ENCODE data around the gene ZNF79. TPM values are rescaled to one million over a fixed set of nuclear protein-coding genes. Genes with fewer than 3 reads are reported as not detected.

Gene ZNF79
- total RNA-seq, 2 donors from 2014 or later = 7.3 to 12.2 TPM

DNA sequence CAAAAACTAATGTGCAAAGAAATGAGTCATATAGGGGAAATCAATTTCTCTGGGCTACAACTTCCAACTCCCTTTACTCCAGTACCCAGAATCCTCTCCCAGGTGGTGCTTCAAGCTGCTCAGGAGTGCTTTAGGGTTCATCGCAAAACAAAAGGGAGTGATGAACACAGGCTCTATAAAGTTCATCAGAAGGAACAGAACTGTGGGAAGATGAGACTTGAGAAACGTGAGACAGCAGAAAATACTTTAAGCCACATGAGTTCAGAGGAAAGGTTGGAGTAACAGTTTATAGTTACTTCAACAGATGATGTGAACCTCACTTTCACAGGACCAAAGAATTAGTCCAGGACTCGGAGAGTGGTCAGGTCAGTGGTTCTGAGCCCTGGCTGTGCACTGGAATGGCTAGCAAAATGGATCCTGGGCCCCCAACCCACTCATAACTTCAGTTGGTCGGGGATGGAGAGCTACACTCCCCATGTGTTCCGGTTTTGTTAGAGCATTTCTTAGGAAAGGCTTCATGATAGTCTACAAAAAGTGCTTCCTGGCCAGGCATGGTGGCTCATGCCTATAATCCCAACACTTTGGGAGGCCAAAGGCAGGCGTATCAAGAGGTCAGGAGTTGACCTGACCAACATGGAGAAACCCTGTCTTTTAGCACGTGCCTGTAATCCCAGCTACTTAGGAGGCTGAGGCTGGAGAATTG is 22.7 kb downstream of the ZNF79 start:
- DNase-seq (ENCODE audit: low spot score) (no peak), ATAC-seq (ENCODE audit: insufficient number of reproducible peaks, low FRiP score, low read depth) (no peak)
- peaks cover 8 to 22% of the 10 kb centered on the region in 2 donors for H3K4me1 ChIP-seq (ENCODE audit: control insufficient read depth in 1 of 2, low read depth in 2 of 2)
- H3K9me3 ChIP-seq = peaks cover 3% of the 10 kb centered on the region
- peaks cover 44% of the 10 kb centered on the region for H3K36me3 ChIP-seq
- TF ChIP-seq, protein P1, sequence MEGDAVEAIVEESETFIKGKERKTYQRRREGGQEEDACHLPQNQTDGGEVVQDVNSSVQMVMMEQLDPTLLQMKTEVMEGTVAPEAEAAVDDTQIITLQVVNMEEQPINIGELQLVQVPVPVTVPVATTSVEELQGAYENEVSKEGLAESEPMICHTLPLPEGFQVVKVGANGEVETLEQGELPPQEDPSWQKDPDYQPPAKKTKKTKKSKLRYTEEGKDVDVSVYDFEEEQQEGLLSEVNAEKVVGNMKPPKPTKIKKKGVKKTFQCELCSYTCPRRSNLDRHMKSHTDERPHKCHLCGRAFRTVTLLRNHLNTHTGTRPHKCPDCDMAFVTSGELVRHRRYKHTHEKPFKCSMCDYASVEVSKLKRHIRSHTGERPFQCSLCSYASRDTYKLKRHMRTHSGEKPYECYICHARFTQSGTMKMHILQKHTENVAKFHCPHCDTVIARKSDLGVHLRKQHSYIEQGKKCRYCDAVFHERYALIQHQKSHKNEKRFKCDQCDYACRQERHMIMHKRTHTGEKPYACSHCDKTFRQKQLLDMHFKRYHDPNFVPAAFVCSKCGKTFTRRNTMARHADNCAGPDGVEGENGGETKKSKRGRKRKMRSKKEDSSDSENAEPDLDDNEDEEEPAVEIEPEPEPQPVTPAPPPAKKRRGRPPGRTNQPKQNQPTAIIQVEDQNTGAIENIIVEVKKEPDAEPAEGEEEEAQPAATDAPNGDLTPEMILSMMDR (IDR thresholded peaks at IDR 0.05) = no peak
- no peak overlapping the region for H3K4me3 ChIP-seq
- H3K27me3 ChIP-seq (replicated peaks; ENCODE audit: insufficient read depth) = no peaks in the 10 kb centered on the region
- no peak overlapping the region for H3K27ac ChIP-seq

DNA sequence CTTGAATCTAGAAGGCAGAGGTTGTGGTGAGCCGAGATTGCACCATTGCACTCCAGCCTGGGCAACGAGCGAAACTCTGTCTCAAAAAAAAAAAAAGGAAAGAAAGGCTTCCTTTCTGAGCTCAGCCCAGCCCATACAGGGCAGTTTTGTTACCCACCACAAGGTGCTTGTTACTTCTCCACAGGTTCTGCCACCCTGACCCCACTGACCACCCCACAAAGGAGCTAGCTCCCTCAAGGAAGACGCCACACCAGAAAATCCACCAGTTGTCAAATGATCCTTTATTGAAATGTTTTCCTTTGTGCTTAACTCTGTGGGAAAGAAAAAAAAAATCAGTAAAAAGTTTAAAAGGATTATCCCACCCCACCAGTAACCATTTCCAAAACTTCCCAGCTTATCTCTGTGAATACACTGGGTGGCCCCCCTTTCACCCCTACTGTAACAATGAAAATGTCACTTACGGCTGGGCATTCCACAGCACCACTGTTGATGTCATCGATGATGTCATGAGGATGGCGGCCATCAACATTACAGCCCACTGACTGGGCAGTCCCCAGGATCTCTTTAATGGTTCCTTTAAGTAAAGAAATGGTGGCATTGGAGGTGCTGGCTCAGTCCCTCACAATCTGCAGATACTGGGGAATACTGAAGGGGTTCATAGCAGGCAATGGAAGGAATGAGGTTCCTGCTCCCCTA is 23.4 kb downstream of the ZNF79 start:
- Histone ChIP-seq H3K27ac (no peak overlapping the region), H3K27me3 (replicated peaks; ENCODE audit: insufficient read depth) (no peaks in the 10 kb centered on the region), H3K9me3 (peaks cover 3% of the 10 kb centered on the region), H3K36me3 (peaks cover 40% of the 10 kb centered on the region), H3K4me1 (ENCODE audit: control insufficient read depth in 1 of 2, low read depth in 2 of 2) (peaks cover 12 to 29% of the 10 kb centered on the region in 2 donors), H3K4me3 (no peak overlapping the region)
- TF ChIP-seq, protein P1 (IDR thresholded peaks at IDR 0.05) = no peak
- DNase-seq (ENCODE audit: low spot score) (no peak), ATAC-seq (ENCODE audit: insufficient number of reproducible peaks, low FRiP score, low read depth) (no peak)

DNA sequence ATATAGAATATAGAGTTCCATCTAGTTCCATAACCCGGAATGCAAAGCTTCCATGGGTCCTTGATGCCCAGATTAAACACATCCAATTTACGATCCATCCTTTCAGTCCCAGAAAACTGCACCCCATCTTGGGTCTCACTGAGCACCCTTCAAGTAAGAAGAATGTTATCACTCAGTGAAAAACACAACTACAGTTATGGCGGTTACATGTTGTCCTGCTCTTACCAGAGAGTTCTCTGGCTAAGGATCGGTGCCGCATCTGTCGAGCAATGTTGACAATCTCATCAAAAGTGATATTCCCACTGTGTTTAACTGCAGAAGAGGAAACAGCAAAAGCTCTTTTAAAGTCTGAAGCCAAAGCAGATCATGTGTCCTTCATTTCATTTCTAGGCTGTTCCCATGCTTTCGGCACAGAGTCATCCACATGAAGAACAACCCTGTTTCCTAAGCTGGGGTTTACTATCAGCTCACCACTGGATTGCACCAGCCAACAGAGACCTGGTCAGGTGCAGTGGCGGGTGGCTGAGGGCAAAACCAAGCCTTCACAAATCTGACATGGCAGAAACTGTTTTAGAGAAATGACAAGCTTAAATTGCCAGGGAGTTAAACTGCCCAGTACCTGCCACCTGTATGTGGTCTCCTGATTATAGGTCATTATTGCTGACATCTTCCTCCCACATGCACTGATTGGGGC is 24.1 kb downstream of the ZNF79 start:
- TF ChIP-seq, protein P1 (IDR thresholded peaks at IDR 0.05) = no peak
- no peak overlapping the region for H3K4me3 ChIP-seq
- ATAC-seq (ENCODE audit: insufficient number of reproducible peaks, low FRiP score, low read depth) = no peak
- peaks cover 3% of the 10 kb centered on the region for H3K9me3 ChIP-seq
- no peaks in the 10 kb centered on the region for H3K27me3 ChIP-seq (replicated peaks; ENCODE audit: insufficient read depth)
- no peak overlapping the region for H3K27ac ChIP-seq
- peaks cover 17 to 35% of the 10 kb centered on the region in 2 donors for H3K4me1 ChIP-seq (ENCODE audit: control insufficient read depth in 1 of 2, low read depth in 2 of 2)
- peaks cover 33% of the 10 kb centered on the region for H3K36me3 ChIP-seq
- no peak for DNase-seq (ENCODE audit: low spot score)

DNA sequence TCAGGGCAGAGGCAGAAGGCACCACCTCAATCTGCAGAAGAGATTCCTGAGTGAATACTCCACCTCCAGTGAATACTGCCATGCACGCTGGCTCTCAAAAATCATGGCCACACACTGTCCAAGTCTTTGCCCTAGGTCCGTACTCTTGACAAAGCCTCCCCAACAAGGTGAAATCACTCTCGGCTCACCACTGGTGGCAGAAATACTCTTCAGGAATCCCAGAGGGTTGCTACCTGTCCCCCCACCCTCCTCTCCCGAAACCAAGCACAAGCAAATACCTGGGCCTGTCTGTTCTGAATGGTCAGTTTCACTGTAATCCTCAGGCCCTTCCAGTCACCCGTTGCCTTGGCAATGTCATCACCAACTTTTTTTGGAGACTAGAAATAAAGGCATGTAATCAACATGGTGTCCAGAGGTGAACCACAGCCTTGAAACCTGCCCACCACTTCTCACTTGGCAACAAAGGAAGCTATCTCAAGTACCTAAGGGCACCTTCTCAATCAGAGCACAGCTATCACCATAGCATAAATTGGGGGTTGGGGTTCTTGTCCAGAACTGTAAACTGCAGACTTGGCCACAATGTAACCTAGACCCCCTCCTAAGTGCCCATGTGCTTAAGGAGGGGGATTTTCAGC is 25.3 kb downstream of the ZNF79 start:
- H3K9me3 ChIP-seq = no peaks in the 10 kb centered on the region
- ATAC-seq (ENCODE audit: insufficient number of reproducible peaks, low FRiP score, low read depth) (no peak), DNase-seq (ENCODE audit: low spot score) (no peak)
- peak overlapping the region; percentile 19 to 88 for H3K27ac ChIP-seq
- H3K4me1 ChIP-seq (ENCODE audit: control insufficient read depth in 1 of 2, low read depth in 2 of 2) = peaks cover 14 to 35% of the 10 kb centered on the region in 2 donors
- H3K4me3 ChIP-seq = peak overlapping the region; percentile 84
- TF ChIP-seq, protein P1 (IDR thresholded peaks at IDR 0.05) = no peak
- H3K27me3 ChIP-seq (replicated peaks; ENCODE audit: insufficient read depth) = no peaks in the 10 kb centered on the region
- H3K36me3 ChIP-seq = peaks cover 29% of the 10 kb centered on the region
